ENCODE results near the gene MDFI. TPM values are rescaled to one million over a fixed set of nuclear protein-coding genes. Genes with fewer than 3 reads are reported as not detected.

Gene MDFI
- polyA plus RNA-seq, 1 donor from 2014 or later: not detected

DNA sequence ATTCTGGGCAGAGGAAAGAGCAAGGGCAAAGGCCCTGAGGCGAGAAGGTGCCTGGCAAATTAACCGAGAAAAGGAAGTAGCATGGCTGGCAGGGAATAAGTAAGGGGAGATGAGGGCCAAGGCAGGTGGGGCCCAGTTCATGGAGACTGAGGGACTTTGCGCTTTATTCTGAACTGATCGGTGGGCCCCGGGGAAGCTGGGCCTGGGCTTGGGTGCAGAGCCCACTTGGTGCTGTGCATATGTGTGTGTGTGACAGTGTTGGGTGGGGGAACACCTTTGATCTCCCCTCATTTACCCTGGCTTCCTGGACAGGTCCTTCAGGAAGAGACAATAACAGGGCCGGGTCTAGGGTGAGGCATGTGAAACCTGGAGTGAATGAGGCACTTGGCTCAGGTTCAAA is 2.9 kb upstream of the MDFI start:
- peaks cover 56% of the 10 kb centered on the region for H3K27me3 Mint-ChIP-seq
- peaks cover 3 to 5% (median 4%) of the 10 kb centered on the region in 3 donors for H3K4me1 Mint-ChIP-seq
- no peak overlapping the region for H3K27ac Mint-ChIP-seq

DNA sequence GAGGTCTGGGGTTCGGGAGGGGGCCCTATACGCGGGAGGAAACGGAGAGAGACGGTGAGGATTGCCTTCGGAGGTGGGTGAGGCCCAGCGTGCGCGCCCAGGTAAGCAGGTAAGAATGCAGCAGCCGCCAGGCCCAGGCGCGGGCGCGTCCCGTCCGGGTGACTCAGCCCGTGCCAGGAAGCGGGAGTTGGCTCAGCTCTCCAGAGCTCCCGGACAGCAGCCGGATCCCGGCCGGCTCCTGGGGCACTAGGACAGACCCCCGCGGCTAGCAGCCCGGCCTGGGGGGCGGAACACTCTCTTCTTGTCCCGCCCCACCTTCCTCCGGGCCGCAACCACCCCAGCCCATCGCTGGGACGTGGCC is 1.5 kb upstream of the MDFI start:
- H3K27ac Mint-ChIP-seq: no peak overlapping the region
- no peaks in the 10 kb centered on the region for H3K9me3 Mint-ChIP-seq
- H3K36me3 Mint-ChIP-seq: no peaks in the 10 kb centered on the region
- peaks cover 3 to 5% (median 4%) of the 10 kb centered on the region in 3 donors for H3K4me1 Mint-ChIP-seq
- no peak overlapping the region for H3K4me3 Mint-ChIP-seq
- peaks cover 52% of the 10 kb centered on the region for H3K27me3 Mint-ChIP-seq

More for the DNA sequence above, 2.9 kb upstream of the MDFI start:
- no peak overlapping the region for H3K4me3 Mint-ChIP-seq
- no peaks in the 10 kb centered on the region for H3K36me3 Mint-ChIP-seq
- no peaks in the 10 kb centered on the region for H3K9me3 Mint-ChIP-seq

DNA sequence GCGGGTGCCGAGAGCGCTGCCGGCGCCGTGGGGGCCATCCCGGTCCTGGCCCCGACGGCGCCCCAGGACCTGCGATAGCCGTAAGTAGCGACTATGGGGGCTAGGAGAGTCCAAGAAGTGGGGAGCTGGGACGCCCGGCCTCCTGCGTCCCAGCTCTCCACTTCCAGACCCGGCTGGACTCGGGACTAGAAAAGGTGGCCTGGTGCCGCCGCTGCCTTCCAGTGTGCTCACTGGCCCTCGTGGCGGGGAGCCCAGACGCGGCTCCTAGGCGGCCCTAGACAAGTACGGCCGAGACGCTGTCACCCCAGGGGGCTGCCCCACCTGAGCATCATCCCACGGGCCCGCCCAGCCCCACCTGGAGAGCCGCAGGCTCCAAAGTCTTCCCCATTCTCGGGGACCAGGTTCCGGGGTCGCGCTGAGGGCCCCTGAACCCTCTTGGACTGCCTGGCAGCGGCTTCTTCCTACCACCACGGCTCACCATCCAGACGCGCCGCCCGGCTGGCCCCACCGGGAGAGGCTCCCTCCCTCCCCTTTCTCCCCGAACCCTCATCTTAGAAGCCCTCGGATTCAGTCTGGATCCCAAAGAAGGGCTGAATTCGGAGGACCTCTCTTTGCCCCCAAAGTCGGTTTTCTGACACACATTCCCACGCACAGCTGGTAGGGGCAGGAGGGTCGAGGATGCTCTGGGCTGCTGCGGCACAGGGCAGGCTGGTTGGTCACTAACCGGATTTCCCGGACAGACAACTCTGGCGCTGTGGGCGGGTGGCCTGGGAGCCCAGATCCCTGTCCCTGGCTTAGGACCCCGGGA is 870 bp upstream of the MDFI start:
- peak overlapping the region in 3 of 4 donors; percentile 73 to 92 (median 84) for H3K4me3 Mint-ChIP-seq
- H3K27ac Mint-ChIP-seq: no peak overlapping the region
- H3K36me3 Mint-ChIP-seq: no peaks in the 10 kb centered on the region
- H3K4me1 Mint-ChIP-seq: peaks cover 4 to 5% (median 4%) of the 10 kb centered on the region in 3 donors
- H3K27me3 Mint-ChIP-seq: peaks cover 51% of the 10 kb centered on the region
- H3K9me3 Mint-ChIP-seq: no peaks in the 10 kb centered on the region

DNA sequence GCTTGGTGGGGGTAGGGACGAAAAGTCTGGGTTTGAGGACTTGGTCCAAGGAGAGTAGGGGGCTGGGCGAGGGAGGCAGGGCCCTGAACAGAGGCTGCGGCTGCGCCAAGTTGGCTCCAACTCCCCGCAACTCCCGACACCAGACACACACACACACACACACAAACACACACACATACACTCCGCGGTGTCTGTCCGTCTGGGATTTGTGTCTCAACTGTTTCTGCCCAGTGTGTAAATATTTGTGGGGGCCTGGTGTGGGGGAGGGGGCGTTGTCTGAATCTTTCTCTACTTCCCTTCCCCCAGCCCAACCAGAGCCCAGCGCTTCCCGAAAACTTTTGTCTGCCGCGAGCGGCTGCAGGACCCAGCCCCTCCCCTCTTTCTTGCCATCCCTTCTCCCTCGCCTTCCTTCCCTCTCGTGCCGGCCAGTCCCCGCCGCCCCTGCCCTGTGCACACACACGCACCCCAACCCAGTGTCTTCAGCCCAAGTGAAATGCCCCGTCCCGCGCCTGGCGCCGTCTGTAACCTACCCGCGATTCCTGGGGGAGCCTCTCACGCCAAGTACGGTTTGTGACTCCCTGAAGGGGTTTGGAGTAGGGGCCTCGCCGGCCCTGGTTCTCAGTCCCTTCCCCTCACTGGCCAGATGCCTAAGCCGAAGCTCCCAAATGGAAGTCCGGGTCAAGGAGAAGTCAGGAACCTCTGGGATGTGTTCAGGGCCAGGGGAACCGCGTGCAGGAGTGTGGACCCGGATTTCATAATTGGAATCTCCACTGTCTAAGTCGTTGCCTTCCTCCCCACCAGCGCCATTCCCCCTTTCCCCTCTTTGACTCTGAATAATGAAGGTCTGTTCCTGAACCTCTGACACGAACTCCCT is 904 bp downstream of the MDFI start:
- H3K9me3 Mint-ChIP-seq: no peaks in the 10 kb centered on the region
- peaks cover 4 to 6% (median 5%) of the 10 kb centered on the region in 3 donors for H3K4me1 Mint-ChIP-seq
- peaks cover 48% of the 10 kb centered on the region for H3K27me3 Mint-ChIP-seq
- peak overlapping the region in 2 of 4 donors; percentile 55 to 84 for H3K4me3 Mint-ChIP-seq
- no peaks in the 10 kb centered on the region for H3K36me3 Mint-ChIP-seq
- no peak overlapping the region for H3K27ac Mint-ChIP-seq

DNA sequence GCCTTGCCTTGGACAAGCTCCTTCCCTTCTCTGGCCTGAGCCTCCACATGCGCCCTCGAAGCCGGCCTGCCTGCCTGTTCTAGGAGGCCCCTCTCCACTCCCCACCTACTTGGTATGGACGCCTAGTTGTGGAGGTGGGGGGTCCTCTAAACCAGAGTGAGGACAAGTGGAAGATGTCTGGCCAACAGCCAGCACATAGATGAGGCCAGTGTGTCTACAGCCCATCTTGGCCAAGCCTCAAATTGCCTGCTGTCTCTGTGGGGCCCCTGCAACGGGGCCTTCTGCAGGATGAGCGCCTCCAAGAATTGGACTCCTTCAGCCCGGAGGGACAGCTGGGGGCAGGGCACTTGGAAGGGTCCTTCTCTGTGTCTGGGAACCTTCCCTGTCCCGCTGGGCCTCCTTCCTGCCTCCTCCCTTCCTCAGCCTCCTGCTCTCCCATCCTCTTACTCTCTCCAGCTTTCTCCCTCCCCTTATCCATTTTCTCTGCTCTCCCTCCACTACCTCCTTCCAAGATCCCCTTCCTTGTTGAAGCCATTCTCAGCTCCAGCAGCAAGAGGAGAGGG is 1.6 kb downstream of the MDFI start:
- Mint-ChIP-seq H3K4me3 (peak overlapping the region in 2 of 4 donors; percentile 5 to 84), H3K27ac (no peak overlapping the region), H3K27me3 (peaks cover 44% of the 10 kb centered on the region), H3K36me3 (no peaks in the 10 kb centered on the region), H3K9me3 (no peaks in the 10 kb centered on the region), H3K4me1 (peaks cover 4 to 6% (median 5%) of the 10 kb centered on the region in 3 donors)

DNA sequence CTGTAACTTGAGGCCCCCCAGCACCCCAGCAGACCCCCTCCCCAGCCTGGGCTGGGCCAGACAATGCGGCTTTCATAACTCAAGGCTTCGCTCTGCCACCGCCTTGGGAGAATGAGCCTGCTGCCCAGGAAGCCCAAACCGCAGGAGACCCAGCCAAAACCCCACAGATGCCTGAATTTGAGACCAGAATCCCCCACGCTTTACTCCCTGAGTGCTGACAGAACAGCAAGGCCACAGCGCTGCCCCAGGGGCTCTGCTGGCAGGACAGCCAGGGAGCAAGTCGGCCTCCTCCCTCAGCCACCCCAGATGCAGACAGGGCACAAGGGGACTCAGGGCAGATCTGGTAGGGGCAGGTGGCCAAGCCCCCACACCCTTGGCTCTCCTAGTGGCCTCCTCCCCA is 2.2 kb downstream of the MDFI start:
- Mint-ChIP-seq H3K27ac (no peak overlapping the region), H3K27me3 (peaks cover 38% of the 10 kb centered on the region), H3K9me3 (no peaks in the 10 kb centered on the region), H3K36me3 (no peaks in the 10 kb centered on the region), H3K4me1 (peaks cover 4 to 6% (median 5%) of the 10 kb centered on the region in 3 donors), H3K4me3 (peak overlapping the region in 1 of 4 donors; percentile 68)

DNA sequence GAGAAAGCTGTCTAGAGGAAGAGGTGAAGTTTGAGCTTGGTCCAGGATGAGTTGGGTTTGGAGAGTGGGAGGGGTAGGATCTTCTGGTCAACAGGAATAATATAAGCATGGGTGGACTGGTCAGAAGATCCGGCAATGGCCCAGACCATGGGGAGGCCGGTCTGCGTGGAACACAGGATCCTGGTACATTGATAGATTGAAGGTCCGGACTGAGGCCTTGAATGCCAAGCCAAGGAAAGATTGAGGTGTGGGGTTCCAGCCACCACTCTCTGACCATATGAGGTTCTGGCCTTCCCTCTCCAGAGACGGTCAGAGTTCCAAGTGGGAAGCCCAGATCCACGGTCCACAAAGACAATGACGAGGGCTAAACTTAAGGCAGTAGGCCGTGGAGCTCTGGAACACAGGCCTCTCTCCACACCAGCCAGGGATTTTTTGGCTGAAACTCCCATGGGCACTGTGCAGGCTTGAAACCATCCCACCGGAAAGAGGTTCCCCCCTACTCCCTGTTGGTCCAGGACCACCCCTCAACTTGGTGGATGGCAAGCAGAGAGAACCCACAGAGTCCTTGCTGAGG is 3.2 kb downstream of the MDFI start:
- H3K9me3 Mint-ChIP-seq: no peaks in the 10 kb centered on the region
- H3K36me3 Mint-ChIP-seq: no peaks in the 10 kb centered on the region
- no peak overlapping the region for H3K4me3 Mint-ChIP-seq
- H3K27me3 Mint-ChIP-seq: peaks cover 28% of the 10 kb centered on the region
- H3K27ac Mint-ChIP-seq: no peak overlapping the region
- H3K4me1 Mint-ChIP-seq: peaks cover 3 to 6% (median 4%) of the 10 kb centered on the region in 3 donors

DNA sequence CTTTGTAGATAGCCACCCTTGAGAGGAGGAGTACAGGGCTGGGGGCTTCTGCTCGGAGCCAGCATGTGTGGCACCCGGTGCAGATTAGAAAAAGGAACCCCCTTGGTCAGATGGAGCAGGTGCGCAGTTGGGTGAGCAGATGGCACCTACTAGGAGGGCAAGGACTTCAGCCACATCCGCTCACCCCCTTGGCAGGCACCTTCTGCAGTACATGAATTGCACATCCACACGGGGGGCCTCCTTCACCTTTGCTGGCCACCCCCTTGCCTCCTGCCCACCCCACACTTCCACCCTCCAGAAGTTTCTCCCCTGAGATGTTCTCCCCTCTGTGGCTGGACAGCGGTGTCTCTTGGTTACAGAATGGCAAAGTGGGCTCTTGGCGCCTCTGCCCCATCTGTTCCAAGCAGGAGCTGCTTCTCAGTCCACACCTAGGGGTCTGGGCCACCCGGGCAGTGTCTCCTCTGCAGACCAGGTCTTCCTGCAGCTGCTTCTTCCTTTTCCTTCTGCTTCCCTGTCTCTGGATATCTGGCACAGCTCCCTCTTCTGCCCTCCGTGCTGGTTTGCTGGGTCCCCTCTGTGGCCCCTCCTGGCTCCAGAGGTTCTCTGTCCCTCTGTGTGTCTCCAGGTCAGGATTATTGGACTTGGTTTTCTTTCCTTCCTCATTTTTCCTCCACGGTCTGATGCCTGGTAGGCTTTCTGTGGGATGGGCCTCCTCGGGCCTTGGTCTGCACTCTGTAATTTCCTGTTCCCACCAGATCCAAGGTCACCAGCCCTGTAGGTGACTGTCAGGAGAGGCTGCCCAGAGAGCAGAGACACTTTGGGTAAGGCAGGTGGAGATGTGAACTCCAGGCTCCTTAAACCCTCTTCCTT is 4.1 kb downstream of the MDFI start:
- Mint-ChIP-seq H3K36me3 (no peaks in the 10 kb centered on the region), H3K9me3 (no peaks in the 10 kb centered on the region), H3K27me3 (peaks cover 27% of the 10 kb centered on the region), H3K27ac (no peak overlapping the region), H3K4me3 (no peak overlapping the region), H3K4me1 (peaks cover 0 to 6% (median 4%) of the 10 kb centered on the region in 3 donors)

DNA sequence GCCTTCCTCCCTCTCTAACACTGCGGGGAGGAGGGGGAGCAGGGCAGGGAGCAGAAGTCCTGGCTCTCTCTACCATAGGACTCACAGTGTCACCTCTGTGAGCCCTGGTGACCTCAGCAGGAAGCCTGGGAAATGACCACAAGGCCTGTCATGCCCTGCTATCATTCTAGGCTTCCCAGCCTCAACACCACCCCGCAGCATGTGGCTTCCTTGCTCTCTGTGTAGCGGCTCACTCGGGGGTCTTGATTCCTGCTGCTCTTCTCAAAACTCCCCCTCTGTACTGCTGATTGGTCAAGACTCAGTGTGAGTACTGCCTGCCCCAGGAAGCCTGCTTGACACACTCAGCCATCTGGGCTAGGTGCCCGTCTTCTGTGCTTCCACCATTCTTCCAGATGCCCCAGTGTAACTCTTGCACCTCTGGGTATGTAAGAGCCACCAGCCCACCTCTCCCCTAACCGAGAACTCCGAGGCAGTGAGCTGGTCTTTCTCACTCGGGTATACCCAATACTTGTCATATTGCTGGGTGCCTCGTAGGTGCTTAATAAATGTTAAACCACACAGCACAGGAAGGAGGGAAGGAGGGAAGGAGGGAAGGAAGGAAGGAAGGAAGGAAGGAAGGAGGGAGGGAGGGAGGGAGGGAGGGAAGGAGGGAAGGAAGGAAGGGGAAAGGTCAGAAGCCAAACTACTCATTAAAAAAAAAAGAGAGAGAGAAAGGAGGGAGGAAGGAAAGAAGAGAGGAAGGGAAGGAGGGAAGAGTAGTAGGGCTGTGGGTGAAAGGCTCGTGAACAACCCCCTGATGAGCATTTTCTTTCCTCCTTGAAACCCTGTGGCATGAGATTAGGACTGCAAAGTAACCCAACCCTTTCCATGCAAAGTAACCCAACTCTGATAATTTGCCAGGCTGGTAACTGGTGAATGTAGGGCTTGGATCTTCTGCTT is 5.0 kb downstream of the MDFI start:
- Mint-ChIP-seq H3K27me3 (peaks cover 22% of the 10 kb centered on the region), H3K36me3 (no peaks in the 10 kb centered on the region), H3K4me1 (peaks cover 0 to 2% (median 0%) of the 10 kb centered on the region in 3 donors), H3K27ac (peak overlapping the region in 1 of 3 donors; percentile 18), H3K4me3 (no peak overlapping the region), H3K9me3 (no peaks in the 10 kb centered on the region)

DNA sequence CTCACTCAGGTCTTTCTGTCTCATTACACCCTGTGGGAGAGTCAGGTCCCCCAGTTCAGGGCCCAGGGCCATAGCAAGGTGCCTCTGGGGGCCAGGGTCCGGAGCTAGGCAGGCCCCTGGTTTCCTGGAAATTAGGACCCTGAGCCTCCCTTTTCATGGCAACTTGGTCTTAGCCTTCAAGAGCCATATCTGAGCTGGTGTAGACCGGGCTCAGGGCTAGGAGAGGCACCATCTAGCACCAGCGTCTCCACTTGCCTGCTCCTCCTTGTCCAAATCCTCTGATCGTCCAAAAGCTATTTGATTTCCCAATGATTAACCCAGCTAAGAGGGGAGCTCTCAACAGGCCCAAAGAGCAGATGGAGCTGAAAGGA is 5.6 kb downstream of the MDFI start:
- Mint-ChIP-seq H3K27me3 (peaks cover 20% of the 10 kb centered on the region), H3K4me3 (no peak overlapping the region), H3K27ac (peak overlapping the region in 1 of 3 donors; percentile 18), H3K9me3 (no peaks in the 10 kb centered on the region), H3K36me3 (no peaks in the 10 kb centered on the region), H3K4me1 (peaks cover 0 to 2% (median 0%) of the 10 kb centered on the region in 3 donors)

DNA sequence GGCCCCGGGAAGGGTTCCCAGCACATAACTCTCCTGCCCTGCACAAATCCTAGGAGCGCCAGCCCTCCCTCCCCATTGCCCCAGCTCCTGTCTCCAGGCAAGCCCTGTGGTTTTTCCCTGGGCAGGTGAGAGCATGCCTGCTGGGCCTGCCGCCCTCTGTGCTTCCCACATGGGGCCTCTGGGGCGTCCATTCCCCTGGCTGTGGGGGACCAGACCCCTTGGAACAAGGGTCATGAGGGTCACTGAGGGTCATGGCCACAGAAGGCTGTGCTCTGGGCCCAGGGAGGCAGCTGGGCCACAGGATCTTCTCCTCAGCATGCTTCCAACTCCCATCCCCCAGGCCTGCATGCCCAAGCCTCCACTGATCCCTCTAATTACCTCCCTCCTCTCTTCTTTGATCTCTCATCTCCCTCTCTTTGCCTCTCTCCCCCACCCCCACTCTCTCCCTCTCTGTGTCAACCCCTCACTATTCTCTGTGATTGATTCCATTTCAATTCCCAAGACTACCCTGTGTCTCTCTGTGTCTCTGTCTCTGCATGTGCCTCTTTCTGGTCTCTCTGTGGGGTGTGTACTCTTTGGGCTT is 6.1 kb downstream of the MDFI start:
- H3K27ac Mint-ChIP-seq: no peak overlapping the region
- H3K36me3 Mint-ChIP-seq: no peaks in the 10 kb centered on the region
- H3K27me3 Mint-ChIP-seq: peaks cover 15% of the 10 kb centered on the region
- H3K4me3 Mint-ChIP-seq: no peak overlapping the region
- peaks cover 0 to 2% (median 0%) of the 10 kb centered on the region in 3 donors for H3K4me1 Mint-ChIP-seq
- H3K9me3 Mint-ChIP-seq: no peaks in the 10 kb centered on the region

DNA sequence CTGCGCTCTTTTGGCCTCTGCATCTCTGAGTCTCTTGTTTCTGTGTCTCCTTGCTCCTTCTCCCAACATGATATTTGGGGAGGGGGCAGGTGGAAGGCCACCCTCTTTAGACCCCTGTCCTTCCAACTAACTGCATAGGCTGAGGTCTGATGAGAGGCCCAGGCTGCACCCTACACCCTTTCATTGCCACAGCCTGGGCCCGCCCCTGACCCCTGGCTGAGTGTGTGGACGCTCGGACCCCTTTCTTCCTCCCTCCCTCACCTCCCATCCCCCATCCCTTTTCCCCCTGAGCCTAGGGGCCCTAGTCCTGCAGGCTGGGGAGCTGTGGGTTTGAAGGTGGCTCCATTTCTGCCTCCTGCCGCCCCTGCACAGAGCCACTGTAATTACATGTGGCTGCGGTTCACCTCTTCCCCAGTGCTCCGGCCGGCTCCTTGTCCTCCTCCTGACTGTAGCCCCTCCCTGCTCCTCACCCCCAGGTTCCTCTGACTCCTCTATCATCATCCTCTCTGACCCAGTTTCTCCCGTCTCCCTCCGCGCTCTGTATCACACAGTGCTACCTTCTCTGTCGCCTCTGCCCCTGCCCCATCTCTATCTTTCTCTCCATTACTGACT is 6.8 kb downstream of the MDFI start:
- Mint-ChIP-seq H3K4me1 (peaks cover 0 to 2% (median 0%) of the 10 kb centered on the region in 3 donors), H3K9me3 (no peaks in the 10 kb centered on the region), H3K36me3 (no peaks in the 10 kb centered on the region), H3K4me3 (peak overlapping the region in 1 of 4 donors; percentile 79), H3K27me3 (peaks cover 8% of the 10 kb centered on the region), H3K27ac (peak overlapping the region in 1 of 3 donors; percentile 5)

Measured in IgD-negative memory B cell (primary cell).